HG02870 (cell line): ENCODE results near the gene SRCAP.

ENCODE experiments used
- ATAC-seq: cut with Tn5 transposase; IDR thresholded peaks from one replicate; pipeline ENCODE4 v1.9.1; 2021; ENCODE audit warnings: mild to moderate bottlenecking, moderate library complexity; ENCODE audit not compliant: unreplicated experiment

Gene SRCAP

DNA sequence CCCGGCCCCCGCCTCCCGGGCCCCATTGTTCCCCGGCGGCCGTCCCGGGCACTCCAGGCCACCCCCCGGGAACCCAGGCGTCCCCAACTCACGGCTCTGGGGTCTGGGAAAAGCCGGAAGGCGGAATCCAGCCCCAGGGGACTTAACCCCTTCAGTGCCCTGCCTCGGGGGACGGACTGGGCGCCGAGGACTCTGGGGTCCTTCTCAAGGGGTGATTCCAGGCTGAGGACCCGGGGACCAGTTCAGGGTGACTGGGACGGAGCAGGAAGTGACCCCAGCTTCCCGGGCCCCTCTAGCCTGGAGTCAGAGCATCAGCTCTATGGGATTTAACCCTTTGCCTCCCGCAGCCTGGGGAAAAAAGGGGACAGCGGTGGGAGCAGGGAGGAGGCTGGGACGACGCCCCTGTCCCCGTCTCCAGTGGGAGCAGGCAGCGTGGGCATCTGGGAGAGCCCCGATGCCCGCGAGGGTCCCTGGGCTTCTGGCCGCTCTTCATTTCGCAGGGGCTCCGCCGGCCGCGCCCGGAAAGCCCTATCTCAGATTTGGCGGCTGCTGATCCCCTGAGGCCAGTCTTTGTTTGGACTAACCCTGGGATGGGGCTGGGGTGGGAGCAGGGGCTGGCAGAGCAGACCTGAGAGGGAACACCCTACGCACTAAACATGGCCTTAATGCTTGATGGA lies 88.1 kb downstream of the SRCAP start, which contains the start of gene ZNF629:
Gene ZNF629, minus strand, starts transcription at position 270 of the 677 bp plus-strand sequence. CDS start 2,723 bp downstream, outside the sequence.
- no peak for ATAC-seq

DNA sequence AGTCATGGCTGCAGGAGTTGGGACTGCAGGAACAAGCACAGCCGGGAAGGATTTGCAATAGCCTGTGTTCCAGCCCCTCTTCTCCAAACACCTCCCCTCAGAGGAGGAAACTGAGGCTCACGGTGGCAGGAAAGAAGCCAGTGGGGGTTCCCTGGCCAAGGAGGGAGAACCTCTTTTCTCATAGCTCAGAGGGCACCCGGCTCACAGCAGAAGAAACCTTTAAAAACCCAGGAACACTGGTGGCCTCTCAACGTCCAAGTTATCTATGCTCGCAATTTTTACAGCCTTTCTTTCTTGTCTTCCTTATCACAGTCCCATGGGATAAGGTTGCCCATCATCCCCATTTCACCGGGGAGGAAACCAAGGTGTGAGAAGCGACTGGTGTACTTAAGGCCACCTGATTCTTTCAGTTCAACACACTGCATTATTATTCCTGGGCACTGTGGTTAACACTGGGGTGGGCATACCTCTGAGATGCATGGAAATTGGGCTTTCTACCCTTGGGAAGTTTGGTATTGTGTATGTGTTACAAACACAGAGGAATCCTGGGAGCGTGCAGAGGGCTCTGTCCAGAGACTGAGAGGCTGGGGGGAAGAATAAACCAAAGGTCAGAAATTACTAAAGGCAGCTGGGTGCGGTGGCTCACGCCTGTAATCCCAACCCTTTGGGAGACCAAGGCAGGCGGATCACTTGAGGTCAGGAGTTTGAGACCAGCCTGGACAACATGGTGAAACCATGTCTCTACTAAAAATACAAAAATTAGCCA lies 88.8 kb downstream of the SRCAP start:
- no peak for ATAC-seq
